HepG2 (cell line): ENCODE data around the gene PDP2. TPM values are rescaled to one million over a fixed set of nuclear protein-coding genes. Genes with fewer than 3 reads are reported as not detected.
A peak's percentile ranks its signal among the peaks of the same experiment; 100 is the strongest.

Source experiments
- ASH2L ChIP-seq: fragments of 300-600, 200-600 bp; sonication (generic); IDR thresholded peaks from 2 replicates; pipeline ENCODE4 v1.7.0; 2017; ENCODE audit warnings: low read depth, mild to moderate bottlenecking, moderate library complexity, mixed read lengths, low read length; ENCODE audit not compliant: insufficient read length
- DMAP1 ChIP-seq: IDR thresholded peaks from 2 replicates; pipeline ENCODE4 v1.6.1; 2016
- GPN1 ChIP-seq: sonication (generic); formaldehyde crosslinking; IDR thresholded peaks from 2 replicates; pipeline ENCODE4 v1.5.1; 2020; ENCODE audit warnings: missing genetic modification reagents, borderline replicate concordance
- HMGXB3 ChIP-seq: sonication (generic); formaldehyde crosslinking; IDR thresholded peaks from 2 replicates; pipeline ENCODE4 v1.4.0; 2020; ENCODE audit warnings: missing genetic modification reagents, borderline replicate concordance
- KDM2A ChIP-seq: sonication (generic); formaldehyde crosslinking; IDR thresholded peaks from 2 replicates; pipeline ENCODE4 v1.4.0; 2020; ENCODE audit warnings: low read depth, missing genetic modification reagents, borderline replicate concordance
- MED1 ChIP-seq: sonication (generic); formaldehyde crosslinking; IDR thresholded peaks from 2 replicates; pipeline ENCODE4 v1.4.0; 2020; ENCODE audit warnings: missing genetic modification reagents
- NRL ChIP-seq: sonication (generic); formaldehyde crosslinking; IDR thresholded peaks from 2 replicates; pipeline ENCODE4 v1.5.0; 2020; ENCODE audit warnings: missing genetic modification reagents, mild to moderate bottlenecking, moderate library complexity, borderline replicate concordance
- RXRA ChIP-seq: sonication (generic); formaldehyde crosslinking; IDR thresholded peaks from 2 replicates; pipeline ENCODE4 v1.5.1; 2020; ENCODE audit warnings: missing genetic modification reagents
- SP2 ChIP-seq: sonication (generic); formaldehyde crosslinking; IDR thresholded peaks from 2 replicates; pipeline ENCODE4 v1.5.1; 2020; ENCODE audit warnings: mild to moderate bottlenecking, missing genetic modification reagents
- STAT5B ChIP-seq: sonication (generic); formaldehyde crosslinking; IDR thresholded peaks from 2 replicates; pipeline ENCODE4 v1.4.0; 2020; ENCODE audit warnings: missing genetic modification reagents
- TAF15 ChIP-seq: fragments of 200-400 bp; formaldehyde crosslinking; IDR thresholded peaks from one replicate; pipeline ENCODE4 v1.6.1; 2018; ENCODE audit warnings: mild to moderate bottlenecking, low read depth, low read length; ENCODE audit not compliant: poor library complexity, severe bottlenecking
- TCF7L2 ChIP-seq: IDR thresholded peaks from 2 replicates; pipeline ENCODE4 v1.6.1; 2011; ENCODE audit warnings: mild to moderate bottlenecking, low read depth, low read length, moderate library complexity
- U2AF1 ChIP-seq: fragments of 200-400 bp; formaldehyde crosslinking; optimal IDR thresholded peaks from 2 replicates; pipeline ENCODE3; 2017; ENCODE audit warnings: mild to moderate bottlenecking, low read depth, low read length
- ZNF383 ChIP-seq: sonication (generic); formaldehyde crosslinking; IDR thresholded peaks from 2 replicates; pipeline ENCODE4 v1.4.0; 2020; ENCODE audit warnings: missing genetic modification reagents, mild to moderate bottlenecking, borderline replicate concordance
- ZNF678 ChIP-seq: sonication (generic); formaldehyde crosslinking; IDR thresholded peaks from 2 replicates; pipeline ENCODE4 v1.4.0; 2020; ENCODE audit warnings: mild to moderate bottlenecking, missing genetic modification reagents
- ZNF691 ChIP-seq: sonication (generic); formaldehyde crosslinking; IDR thresholded peaks from 2 replicates; pipeline ENCODE4 v1.4.0; 2020; ENCODE audit warnings: missing genetic modification reagents, low read depth, mild to moderate bottlenecking, borderline replicate concordance
- ZNF841 ChIP-seq: sonication (generic); formaldehyde crosslinking; IDR thresholded peaks from 2 replicates; pipeline ENCODE4 v1.8.1; 2023; ENCODE audit warnings: missing genetic modification reagents, borderline replicate concordance
- ZNF878 ChIP-seq: sonication (generic); formaldehyde crosslinking; IDR thresholded peaks from 2 replicates; pipeline ENCODE4 v1.8.1; 2023; ENCODE audit warnings: mild to moderate bottlenecking, missing genetic modification reagents, moderate library complexity
- polyA plus RNA-seq, 8 experiments: library from polyadenylated mRNA; depleted of rRNA in 3 of 8; stranded (reverse) in 7 of 8; unstranded in 1 of 8; fragments of >200 nt; fragmentation: Illumina TruSeq in 4 of 8; extraction: Trizol in 4 of 8; gene quantifications; 2 replicates each; pipeline versions ENCODE4 v1.2.1 to v1.2.3, GENCODE V29; 2011 to 2016; ENCODE audit warnings: low read depth in 4 of 8, missing spikeins in 1 of 8, mixed read lengths in 1 of 8; ENCODE audit not compliant: insufficient read depth in 1 of 8
- total RNA-seq, 5 experiments: library from RNA; depleted of rRNA; stranded (reverse); fragments of >200 nt; fragmentation: Illumina TruSeq; extraction: Trizol; gene quantifications; 2 replicates each; pipeline ENCODE4 v1.2.3, GENCODE V29; 2016; ENCODE audit warnings: low read depth in 1 of 5
- TF ChIP-seq, protein P1 (sequence below): sonication (generic); formaldehyde crosslinking; IDR thresholded peaks from 2 replicates; pipeline ENCODE4 v1.4.0; 2020; ENCODE audit warnings: mild to moderate bottlenecking, low read depth, missing genetic modification reagents
- TF ChIP-seq, protein P2 (sequence below): sonication (generic); formaldehyde crosslinking; IDR thresholded peaks from 2 replicates; pipeline ENCODE4 v1.8.1; 2023; ENCODE audit warnings: missing genetic modification reagents, inconsistent platforms, borderline replicate concordance

The PDP2 gene
- total and polyA plus RNA-seq, 2 of the 13 experiments (the other 11 are each of a cell fraction or from before 2014, with no cell fraction given), result 12.8 to 15.8 TPM

GRCh38 chr16:66905633-66906539 lies 25.6 kb downstream of the PDP2 start (continued):
- TF ChIP-seq ZNF383 (CRISPR knock-in tag) (peak; percentile 88; the same call in 1 of the 2 replicates), U2AF1 (no peak), TCF7L2 (0 out of 2 replicates have a peak, but pooled peaks have one; percentile 26), DMAP1 (CRISPR knock-in tag) (peak; percentile 35), ASH2L (peak; percentile 48), NRL (CRISPR knock-in tag) (0 out of 2 replicates have a peak, but pooled peaks have one; percentile 46), ZNF841 (CRISPR knock-in tag) (no peak), MED1 (peak; percentile 86), SP2 (CRISPR knock-in tag) (no peak), TAF15 (no peak), ZNF691 (no peak), ZNF878 (CRISPR knock-in tag) (no peak), KDM2A (CRISPR knock-in tag) (0 out of 2 replicates have a peak, but pooled peaks have one; percentile 20), ZNF678 (CRISPR knock-in tag) (no peak), RXRA (CRISPR knock-in tag) (peak; percentile 94), STAT5B (CRISPR knock-in tag) (no peak), GPN1 (CRISPR knock-in tag) (no peak), HMGXB3 (CRISPR knock-in tag) (peak; percentile 17; the same call in 1 of the 2 replicates)
- TF ChIP-seq, protein P1, sequence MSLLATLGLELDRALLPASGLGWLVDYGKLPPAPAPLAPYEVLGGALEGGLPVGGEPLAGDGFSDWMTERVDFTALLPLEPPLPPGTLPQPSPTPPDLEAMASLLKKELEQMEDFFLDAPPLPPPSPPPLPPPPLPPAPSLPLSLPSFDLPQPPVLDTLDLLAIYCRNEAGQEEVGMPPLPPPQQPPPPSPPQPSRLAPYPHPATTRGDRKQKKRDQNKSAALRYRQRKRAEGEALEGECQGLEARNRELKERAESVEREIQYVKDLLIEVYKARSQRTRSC, result no peak
- TF ChIP-seq, protein P2, sequence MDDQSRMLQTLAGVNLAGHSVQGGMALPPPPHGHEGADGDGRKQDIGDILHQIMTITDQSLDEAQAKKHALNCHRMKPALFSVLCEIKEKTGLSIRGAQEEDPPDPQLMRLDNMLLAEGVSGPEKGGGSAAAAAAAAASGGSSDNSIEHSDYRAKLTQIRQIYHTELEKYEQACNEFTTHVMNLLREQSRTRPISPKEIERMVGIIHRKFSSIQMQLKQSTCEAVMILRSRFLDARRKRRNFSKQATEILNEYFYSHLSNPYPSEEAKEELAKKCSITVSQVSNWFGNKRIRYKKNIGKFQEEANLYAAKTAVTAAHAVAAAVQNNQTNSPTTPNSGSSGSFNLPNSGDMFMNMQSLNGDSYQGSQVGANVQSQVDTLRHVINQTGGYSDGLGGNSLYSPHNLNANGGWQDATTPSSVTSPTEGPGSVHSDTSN (CRISPR knock-in tag), result no peak
